ENCODE data around the gene MAPK4.

Gene MAPK4

DNA sequence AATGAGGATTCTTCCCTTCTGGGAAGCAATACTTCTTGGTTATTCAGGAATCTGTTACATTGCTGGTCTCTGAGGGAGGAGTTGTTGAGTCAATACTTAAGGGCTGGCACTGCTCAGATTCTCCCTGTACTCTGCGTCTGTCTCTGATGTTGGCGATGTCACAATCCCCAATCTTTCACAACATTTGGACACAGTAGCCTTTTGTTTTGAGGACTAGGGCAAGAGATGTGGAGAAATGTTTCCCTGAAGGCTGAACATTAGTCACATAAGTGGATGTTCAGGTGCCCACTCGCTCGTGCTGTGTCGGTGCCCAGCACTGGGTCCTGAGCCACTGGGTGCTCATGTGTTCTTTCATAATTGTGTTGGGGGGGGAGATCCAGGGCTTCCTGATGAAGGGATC is 55.0 kb downstream of the MAPK4 start:
- TF ChIP-seq, protein P1, sequence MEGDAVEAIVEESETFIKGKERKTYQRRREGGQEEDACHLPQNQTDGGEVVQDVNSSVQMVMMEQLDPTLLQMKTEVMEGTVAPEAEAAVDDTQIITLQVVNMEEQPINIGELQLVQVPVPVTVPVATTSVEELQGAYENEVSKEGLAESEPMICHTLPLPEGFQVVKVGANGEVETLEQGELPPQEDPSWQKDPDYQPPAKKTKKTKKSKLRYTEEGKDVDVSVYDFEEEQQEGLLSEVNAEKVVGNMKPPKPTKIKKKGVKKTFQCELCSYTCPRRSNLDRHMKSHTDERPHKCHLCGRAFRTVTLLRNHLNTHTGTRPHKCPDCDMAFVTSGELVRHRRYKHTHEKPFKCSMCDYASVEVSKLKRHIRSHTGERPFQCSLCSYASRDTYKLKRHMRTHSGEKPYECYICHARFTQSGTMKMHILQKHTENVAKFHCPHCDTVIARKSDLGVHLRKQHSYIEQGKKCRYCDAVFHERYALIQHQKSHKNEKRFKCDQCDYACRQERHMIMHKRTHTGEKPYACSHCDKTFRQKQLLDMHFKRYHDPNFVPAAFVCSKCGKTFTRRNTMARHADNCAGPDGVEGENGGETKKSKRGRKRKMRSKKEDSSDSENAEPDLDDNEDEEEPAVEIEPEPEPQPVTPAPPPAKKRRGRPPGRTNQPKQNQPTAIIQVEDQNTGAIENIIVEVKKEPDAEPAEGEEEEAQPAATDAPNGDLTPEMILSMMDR (IDR thresholded peaks at IDR 0.05): no peak
- no peak overlapping the region for H2AFZ ChIP-seq
- no peaks in the 10 kb centered on the region for H3K27me3 ChIP-seq (ENCODE audit: control insufficient read depth, insufficient read depth, low read length)
- H3K79me2 ChIP-seq: no peaks in the 10 kb centered on the region
- H3K36me3 ChIP-seq (ENCODE audit: control insufficient read depth, insufficient read depth, low read length): no peaks in the 10 kb centered on the region
- no peak overlapping the region for H3K27ac ChIP-seq
- H3K4me2 ChIP-seq (ENCODE audit: low read length): no peak overlapping the region
- H3K4me3 ChIP-seq (ENCODE audit: low read depth, low read length): no peak overlapping the region
- no peaks in the 10 kb centered on the region for H3K9me3 ChIP-seq (ENCODE audit: control insufficient read depth, low read length)
- H3K4me1 ChIP-seq: peaks cover 13% of the 10 kb centered on the region
- no peak overlapping the region for H3K9ac ChIP-seq

DNA sequence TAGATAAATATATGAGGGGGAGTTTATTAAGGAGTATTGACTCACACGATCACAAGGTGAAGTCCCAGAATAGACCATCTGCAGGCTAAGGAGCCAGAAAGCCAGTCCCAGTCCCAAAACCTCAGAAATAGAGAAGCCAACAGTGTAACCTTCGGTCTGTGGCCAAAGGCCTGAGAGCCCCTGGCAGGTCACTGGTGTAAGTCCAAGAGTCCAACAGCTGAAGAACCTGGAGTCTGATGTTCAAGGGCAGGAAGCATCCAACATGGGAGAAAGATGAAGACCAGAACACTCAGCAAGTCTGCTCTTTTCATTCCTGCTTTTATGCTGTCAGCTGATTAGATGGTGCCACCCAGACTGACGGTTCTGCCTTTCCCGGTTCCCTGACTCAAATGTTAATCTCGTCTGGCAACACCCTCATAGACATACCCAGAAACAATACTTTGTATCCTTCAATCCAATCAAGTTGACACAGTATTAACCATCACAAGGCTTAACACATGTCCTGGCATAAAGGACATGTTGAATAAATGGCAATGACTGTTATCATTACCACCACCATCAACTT is 56.7 kb downstream of the MAPK4 start:
- TF ChIP-seq, protein P1 (IDR thresholded peaks at IDR 0.05): no peak
- H3K27me3 ChIP-seq (ENCODE audit: control insufficient read depth, insufficient read depth, low read length): no peaks in the 10 kb centered on the region
- H3K4me2 ChIP-seq (ENCODE audit: low read length): no peak overlapping the region
- H2AFZ ChIP-seq: no peak overlapping the region
- peaks cover 14% of the 10 kb centered on the region for H3K4me1 ChIP-seq
- no peak overlapping the region for H3K27ac ChIP-seq
- H3K36me3 ChIP-seq (ENCODE audit: control insufficient read depth, insufficient read depth, low read length): no peaks in the 10 kb centered on the region
- no peak overlapping the region for H3K9ac ChIP-seq
- H3K9me3 ChIP-seq (ENCODE audit: control insufficient read depth, low read length): no peaks in the 10 kb centered on the region
- H3K79me2 ChIP-seq: no peaks in the 10 kb centered on the region
- H3K4me3 ChIP-seq (ENCODE audit: low read depth, low read length): no peak overlapping the region

DNA sequence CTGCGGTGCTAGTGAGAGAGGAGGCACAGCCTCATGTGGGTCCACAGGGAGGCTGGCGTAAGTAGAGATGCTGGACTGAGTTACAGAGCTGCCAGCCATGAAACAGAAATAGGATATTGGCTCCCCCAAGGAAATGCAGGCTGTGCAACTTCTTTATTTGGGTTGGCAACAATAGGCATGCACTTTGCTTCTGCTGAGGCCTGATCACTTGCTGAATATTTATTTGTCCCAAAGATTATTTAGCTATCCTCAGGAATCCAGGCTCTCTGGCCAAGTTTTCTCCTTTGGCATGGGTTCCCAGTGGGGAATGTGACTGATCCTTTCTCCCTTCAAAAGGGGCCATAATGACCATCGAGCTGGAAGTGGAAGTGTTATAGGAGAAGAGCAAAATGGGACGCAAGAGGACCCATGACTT is 60.0 kb downstream of the MAPK4 start:
- Histone ChIP-seq H3K27me3 (ENCODE audit: control insufficient read depth, insufficient read depth, low read length) (no peaks in the 10 kb centered on the region), H3K27ac (peak overlapping the region; percentile 83), H3K9ac (no peak overlapping the region)

DNA sequence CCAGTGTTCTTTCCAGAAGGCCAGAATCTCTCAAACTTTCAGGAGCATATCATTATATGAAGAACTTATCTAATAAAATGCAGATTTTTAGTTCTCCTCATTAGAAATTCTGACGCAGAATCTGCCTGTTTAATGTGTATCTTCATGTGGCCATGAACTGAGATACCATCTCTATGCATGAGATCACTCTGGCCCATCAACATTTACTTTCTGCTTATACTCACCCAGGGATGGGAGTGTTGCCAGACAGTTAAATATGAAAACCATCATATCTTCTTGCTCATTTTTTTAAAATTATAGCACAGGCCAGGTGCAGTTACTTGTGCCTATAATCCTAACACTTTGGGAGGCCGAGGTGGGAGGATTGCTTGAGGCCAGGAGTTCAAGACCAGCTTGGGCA is 60.4 kb downstream of the MAPK4 start:
- H2AFZ ChIP-seq: peak overlapping the region; percentile 70
- H3K79me2 ChIP-seq: peaks cover 5% of the 10 kb centered on the region
- H3K36me3 ChIP-seq (ENCODE audit: control insufficient read depth, insufficient read depth, low read length): no peaks in the 10 kb centered on the region
- TF ChIP-seq, protein P1 (IDR thresholded peaks at IDR 0.05): no peak
- H3K9ac ChIP-seq: no peak overlapping the region
- peaks cover 14% of the 10 kb centered on the region for H3K4me1 ChIP-seq
- no peaks in the 10 kb centered on the region for H3K9me3 ChIP-seq (ENCODE audit: control insufficient read depth, low read length)
- H3K27me3 ChIP-seq (ENCODE audit: control insufficient read depth, insufficient read depth, low read length): no peaks in the 10 kb centered on the region
- H3K27ac ChIP-seq: peak overlapping the region; percentile 83
- peak overlapping the region; percentile 52 for H3K4me2 ChIP-seq (ENCODE audit: low read length)
- H3K4me3 ChIP-seq (ENCODE audit: low read depth, low read length): no peak overlapping the region

More for the DNA sequence above, 60.0 kb downstream of the MAPK4 start:
- Histone ChIP-seq H3K36me3 (ENCODE audit: control insufficient read depth, insufficient read depth, low read length) (no peaks in the 10 kb centered on the region), H3K4me3 (ENCODE audit: low read depth, low read length) (no peak overlapping the region), H2AFZ (peak overlapping the region; percentile 70), H3K79me2 (peaks cover 4% of the 10 kb centered on the region), H3K4me1 (peaks cover 14% of the 10 kb centered on the region), H3K4me2 (ENCODE audit: low read length) (peak overlapping the region; percentile 52), H3K9me3 (ENCODE audit: control insufficient read depth, low read length) (no peaks in the 10 kb centered on the region)
- TF ChIP-seq, protein P1 (IDR thresholded peaks at IDR 0.05): no peak

DNA sequence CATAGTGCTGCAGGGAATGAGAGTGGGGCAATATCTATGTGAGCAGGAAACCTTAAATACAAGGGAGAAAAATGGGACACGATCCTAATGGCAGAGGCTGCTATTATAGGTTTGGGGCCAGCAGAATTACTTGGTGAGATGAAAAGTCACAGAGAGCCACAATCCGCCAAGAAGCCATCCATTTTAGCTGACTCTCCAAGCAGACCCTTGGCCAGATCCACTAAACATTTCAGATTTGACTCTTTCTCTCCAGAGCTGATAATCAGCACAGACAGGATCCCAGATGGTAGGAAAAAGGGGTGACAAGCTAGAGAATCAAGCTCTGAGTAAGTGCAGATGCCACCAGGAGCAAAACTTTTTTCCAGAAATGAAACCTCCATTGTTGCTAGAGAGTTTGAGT is 61.5 kb downstream of the MAPK4 start:
- Histone ChIP-seq H3K27me3 (ENCODE audit: control insufficient read depth, insufficient read depth, low read length) (no peaks in the 10 kb centered on the region), H3K9ac (no peak overlapping the region), H3K4me3 (ENCODE audit: low read depth, low read length) (no peak overlapping the region), H3K79me2 (peaks cover 6% of the 10 kb centered on the region), H2AFZ (no peak overlapping the region), H3K9me3 (ENCODE audit: control insufficient read depth, low read length) (no peaks in the 10 kb centered on the region), H3K4me2 (ENCODE audit: low read length) (no peak overlapping the region), H3K27ac (no peak overlapping the region), H3K36me3 (ENCODE audit: control insufficient read depth, insufficient read depth, low read length) (no peaks in the 10 kb centered on the region), H3K4me1 (peaks cover 14% of the 10 kb centered on the region)
- TF ChIP-seq, protein P1 (IDR thresholded peaks at IDR 0.05): no peak
